Left ventricle myocardium superior (tissue), 1 donor: ENCODE data around the gene RPH3AL. TPM values are rescaled to one million over a fixed set of nuclear protein-coding genes. Genes with fewer than 3 reads are reported as not detected.

Source experiments
- ATAC-seq: fragments of 200-7000 bp; cut with Tn5 transposase; one replicate; pipeline ENCODE4 v1.9.1; 2020; ENCODE audit warnings: mild to moderate bottlenecking, moderate library complexity
- DNase-seq: peaks from one replicate; pipeline ENCODE4 v3.0.0-alpha.2; 2020
- intact Hi-C: fragments of 100-400 bp; cut with micrococcal nuclease; formaldehyde crosslinking; loops from one replicate; pipeline ENCODE4 v1.11.0; 2022
- total RNA-seq: library from RNA; stranded (reverse); fragmentation: NEBNext Ultra II Directional; extraction: Animal tissue kit (Norgen Biotek cat#: 25700); gene quantifications from one replicate; pipeline ENCODE4 v1.2.1, GENCODE V29; 2021
- donor health status: DM: no; HTN: yes; CAD: no; lungs with severe emphysema.

RPH3AL gene
- total RNA-seq, 1 donor from 2014 or later = 3.8 TPM

GRCh38 chr17:309361-309888 lies 43.2 kb downstream of the RPH3AL start:
- DNase-seq = peak; percentile 29
- ATAC-seq = peak; percentile 17
- intact Hi-C loops = no loop called here

DNA sequence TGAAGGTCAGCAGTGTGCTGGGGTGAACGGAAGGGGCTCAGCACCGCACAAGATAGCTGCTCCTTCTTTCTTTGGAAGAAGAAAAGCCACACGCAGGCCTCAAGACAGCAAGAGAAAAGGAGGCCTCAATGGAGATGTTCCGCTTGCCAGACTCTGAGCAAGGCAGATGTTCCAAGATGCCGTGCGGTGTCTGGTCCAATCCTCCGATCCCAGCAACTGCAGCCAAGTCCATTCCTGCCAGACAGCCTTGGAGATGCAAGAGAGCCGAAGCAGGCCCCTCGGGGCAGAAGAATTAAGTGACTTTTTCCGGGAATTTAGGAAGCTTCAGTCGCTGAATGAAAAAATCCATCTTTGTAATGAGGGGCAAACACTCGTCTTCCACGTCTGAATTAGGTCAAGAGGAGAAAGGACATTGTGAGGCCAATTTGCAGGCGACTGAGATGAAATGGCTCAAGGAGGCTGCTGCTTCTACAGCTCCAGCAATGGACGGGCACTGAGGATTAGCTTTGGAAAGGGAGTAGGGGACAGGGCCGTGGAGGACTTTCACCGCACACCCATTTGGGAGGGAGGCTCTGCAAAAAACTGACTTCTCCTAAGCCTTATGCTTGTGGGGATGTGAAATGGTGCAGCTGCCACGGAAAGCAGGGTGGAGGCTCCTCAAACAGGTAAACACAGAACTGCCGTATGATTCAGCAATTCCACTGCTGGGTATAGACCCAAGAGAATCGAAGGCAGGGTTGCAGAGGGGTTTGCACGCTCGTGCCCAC lies 44.7 kb downstream of the RPH3AL start:
- ATAC-seq (peak; percentile 71), DNase-seq (peak; percentile 69)
- intact Hi-C loops = no loop called here

DNA sequence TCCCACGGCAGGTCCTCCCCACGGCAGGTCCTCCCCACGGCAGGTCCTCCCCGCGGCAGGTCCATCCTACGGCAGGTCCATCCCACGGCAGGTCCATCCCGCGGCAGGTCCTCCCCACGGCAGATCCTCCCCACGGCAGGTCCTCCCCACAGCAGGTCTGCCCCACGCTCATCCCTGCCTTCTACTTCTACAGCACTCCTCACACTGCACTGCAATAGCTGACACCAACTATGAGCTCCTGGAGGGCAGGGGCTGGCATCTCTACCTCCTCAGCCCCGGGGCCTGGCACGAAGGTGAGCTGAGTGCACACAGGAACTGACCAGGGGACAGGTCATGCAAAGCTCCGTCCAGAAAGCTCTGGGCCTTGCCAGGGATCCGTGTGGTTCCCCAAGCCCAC lies 45.3 kb downstream of the RPH3AL start:
- DNase-seq = peak; percentile 24
- intact Hi-C loops = no loop called here
- ATAC-seq = no peak

DNA sequence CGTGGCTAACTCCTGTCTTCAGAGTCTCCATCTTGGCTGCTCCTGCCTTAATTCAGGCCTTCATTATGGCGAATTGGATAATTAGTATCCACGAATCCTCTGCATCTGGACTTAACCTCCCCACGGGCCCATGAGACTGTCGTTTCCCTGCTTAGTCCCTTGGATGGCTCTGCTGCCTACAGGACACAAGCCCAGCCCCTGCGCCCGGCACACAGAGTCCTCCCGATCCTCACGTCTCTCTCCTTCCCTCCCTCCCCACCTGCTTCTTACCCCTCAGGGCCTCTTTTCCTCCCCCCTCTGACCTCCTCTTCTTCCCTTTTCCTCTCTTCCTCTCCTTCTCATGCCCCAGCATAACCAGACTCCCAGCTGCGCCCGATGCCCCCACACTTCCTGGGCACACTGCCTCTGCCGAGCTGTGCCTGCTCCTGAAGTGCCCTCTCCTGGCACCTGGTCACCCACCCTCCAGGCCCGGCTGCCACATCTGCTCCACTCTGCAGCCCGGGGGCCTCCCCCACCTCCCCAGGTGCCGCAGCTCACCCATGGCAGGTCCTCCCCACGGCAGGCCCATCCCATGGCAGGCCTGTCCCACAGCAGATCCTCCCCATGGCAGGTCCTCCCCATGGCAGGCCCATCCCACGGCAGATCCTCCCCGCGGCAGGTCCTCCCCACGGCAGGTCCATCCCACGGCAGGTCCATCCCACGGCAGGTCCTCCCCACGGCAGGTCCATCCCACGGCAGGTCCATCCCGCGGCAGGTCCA lies 45.9 kb downstream of the RPH3AL start:
- ATAC-seq = no peak
- intact Hi-C loops = no loop called here
- DNase-seq = peak; percentile 31

- no peak for ATAC-seq
- intact Hi-C loops = no loop called here
- no peak for DNase-seq
Measured at GRCh38 chr17:306116-306515, 46.5 kb downstream of the RPH3AL start.

GRCh38 chr17:305090-305976 lies 47.3 kb downstream of the RPH3AL start:
- no peak for DNase-seq
- no peak for ATAC-seq
- intact Hi-C loops = no loop called here

GRCh38 chr17:304461-304860 lies 48.1 kb downstream of the RPH3AL start:
- intact Hi-C loops = no loop called here
- ATAC-seq = no peak

DNA sequence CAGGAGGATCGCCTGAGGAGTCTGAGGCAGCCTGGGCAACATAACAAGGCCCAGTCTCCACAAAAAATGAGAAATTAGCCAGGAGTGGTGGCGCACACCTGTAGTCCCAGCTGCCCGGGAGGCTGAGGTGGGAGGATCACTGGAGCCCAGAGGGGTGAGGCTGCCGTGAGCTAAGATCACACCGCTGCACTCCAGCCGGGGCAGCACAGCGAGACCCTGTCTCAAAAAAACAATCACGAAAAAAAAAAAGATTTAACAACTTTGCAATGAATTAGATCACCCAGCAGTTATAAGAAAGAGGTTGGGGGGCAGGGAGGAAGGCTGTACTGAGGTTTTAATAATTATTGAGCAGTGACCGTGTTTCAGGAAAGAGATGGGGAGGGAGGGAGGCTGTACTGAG lies 49.4 kb downstream of the RPH3AL start:
- peak; percentile 21 for DNase-seq
- ATAC-seq = no peak
- intact Hi-C loops = no loop called here

More at GRCh38 chr17:304461-304860, 48.1 kb downstream of the RPH3AL start:
- DNase-seq = no peak

DNA sequence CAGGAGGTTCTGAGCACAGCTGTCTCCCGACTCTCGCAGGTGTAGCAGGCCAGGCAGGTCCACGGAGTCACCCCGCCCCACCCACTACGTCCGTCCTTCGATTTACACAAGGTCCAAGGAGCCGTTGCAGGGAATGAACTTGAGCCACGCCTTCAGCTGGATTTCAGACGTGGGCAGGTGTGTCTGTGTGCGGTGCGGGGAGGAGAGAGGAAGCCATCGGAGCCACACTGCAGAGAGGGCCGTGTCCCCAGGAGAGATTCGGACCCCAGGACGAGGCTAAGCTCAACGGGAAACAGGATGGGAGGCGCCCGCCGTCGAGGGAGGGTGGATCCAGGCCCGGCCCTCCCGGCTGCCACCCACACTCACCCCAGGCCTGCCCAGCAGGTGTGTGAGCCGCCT lies 50.3 kb downstream of the RPH3AL start:
- intact Hi-C loops = no loop called here
- DNase-seq (peak; percentile 42), ATAC-seq (peak; percentile 6)

DNA sequence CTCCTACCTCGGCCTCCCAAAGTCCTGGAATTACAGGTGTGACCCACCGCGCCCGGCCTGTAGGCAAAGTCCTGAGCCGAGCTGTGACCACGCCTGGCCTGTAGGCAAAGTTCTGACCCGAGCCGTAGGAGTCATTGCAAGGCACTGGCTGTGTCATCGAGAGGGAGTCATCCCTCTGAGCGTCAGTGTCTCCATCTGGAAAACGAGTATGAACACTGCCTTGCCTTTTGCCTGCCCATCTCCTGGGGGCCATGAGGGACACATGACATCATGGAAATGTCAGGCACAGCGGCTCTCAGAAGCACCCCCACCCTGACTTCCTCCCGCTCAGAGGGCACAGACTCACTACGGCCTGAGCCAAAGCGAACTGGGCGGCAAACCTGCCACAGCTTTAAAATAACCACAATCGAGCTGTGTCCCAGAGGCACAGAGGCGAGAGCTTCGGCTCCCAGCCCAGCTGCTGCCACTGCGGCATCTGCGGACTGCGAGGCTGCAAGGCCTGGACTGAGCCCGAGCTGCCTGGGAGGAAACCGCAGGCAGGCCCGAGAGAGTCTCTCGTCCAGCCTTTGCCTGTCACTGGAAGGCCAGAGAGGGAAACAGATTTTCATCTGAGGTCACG lies 50.8 kb downstream of the RPH3AL start:
- peak; percentile 71 for ATAC-seq
- DNase-seq = peak; percentile 73
- intact Hi-C loops = no loop called here

- intact Hi-C loops = no loop called here
Measured at GRCh38 chr17:300881-301280, 51.7 kb downstream of the RPH3AL start.

GRCh38 chr17:299546-299945 lies 53.1 kb downstream of the RPH3AL start:
- no peak for ATAC-seq
- DNase-seq = no peak
- intact Hi-C loops = no loop called here

More at GRCh38 chr17:300881-301280, 51.7 kb downstream of the RPH3AL start:
- ATAC-seq = no peak
- no peak for DNase-seq

DNA sequence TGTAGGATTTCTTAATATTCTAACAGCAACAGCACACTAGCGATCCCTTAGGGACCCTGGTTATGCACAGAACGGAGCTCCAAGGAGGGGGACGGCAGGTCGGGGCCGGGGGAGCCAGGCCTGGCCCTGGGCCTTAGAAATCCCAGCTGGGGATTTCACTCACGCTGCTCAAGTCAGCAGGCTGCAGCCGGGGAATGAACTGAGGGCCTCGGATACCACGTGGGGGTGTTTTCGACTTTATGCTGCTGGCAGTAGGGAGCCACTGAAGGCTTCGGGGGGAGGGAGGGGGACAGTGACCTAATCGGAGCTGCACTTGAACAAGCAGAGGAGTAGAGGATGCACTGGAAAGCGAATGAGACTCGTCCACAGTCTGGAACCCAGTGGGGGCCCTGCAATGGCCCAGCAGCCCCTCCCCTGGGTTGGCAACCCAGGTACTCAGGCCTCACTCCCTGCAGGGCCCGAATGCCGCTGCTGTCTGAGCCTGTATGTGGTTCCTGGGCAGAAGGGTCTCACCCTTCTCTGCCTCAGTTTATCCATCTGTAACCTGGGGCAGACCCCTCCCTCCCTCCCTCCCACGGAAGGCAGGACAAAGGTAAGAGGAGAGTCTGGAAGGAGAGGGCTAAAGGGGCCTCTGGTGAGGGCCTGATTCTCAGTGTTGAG lies 53.7 kb downstream of the RPH3AL start:
- DNase-seq (peak; percentile 81), ATAC-seq (peak; percentile 88)

DNA sequence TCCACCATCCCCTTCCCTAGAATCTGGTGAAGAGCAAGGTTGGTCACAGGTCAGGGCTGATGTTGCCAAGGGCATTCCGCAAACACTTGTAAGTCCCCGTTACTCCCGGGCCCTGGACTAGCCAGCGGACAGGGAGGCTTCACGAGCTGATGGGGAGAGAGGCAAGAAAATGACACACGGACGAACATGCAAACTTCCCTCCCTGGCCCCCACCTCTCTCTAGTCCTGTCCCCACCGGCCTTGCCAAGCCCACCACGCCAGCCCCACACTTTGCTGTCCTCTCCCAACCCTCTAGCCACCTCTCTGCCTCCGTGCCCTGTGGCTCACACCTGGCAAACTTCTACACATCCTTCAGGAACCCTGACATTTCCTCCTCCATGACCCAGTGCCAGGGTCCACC lies 54.8 kb downstream of the RPH3AL start:
- DNase-seq = no peak
- intact Hi-C loops = no loop called here
- ATAC-seq = no peak

More for the DNA sequence above, 53.7 kb downstream of the RPH3AL start:
- intact Hi-C loops = no loop called here

GRCh38 chr17:296906-297690 lies 55.5 kb downstream of the RPH3AL start:
- intact Hi-C loops = no loop called here
- no peak for ATAC-seq
- no peak for DNase-seq

- DNase-seq = no peak
- ATAC-seq = no peak
- intact Hi-C loops = no loop called here
Measured at GRCh38 chr17:296379-296778, 56.2 kb downstream of the RPH3AL start.

- DNase-seq = no peak
Measured at GRCh38 chr17:292531-293382, 59.9 kb downstream of the RPH3AL start.

More at GRCh38 chr17:292531-293382, 59.9 kb downstream of the RPH3AL start:
- ATAC-seq = no peak
- intact Hi-C loops = no loop called here
